ENCODE data around the gene PPP1R3F. TPM values are rescaled to one million over a fixed set of nuclear protein-coding genes. Genes with fewer than 3 reads are reported as not detected.

Gene PPP1R3F
- polyA plus RNA-seq, 1 donor from 2014 or later, result 21.0 TPM

DNA sequence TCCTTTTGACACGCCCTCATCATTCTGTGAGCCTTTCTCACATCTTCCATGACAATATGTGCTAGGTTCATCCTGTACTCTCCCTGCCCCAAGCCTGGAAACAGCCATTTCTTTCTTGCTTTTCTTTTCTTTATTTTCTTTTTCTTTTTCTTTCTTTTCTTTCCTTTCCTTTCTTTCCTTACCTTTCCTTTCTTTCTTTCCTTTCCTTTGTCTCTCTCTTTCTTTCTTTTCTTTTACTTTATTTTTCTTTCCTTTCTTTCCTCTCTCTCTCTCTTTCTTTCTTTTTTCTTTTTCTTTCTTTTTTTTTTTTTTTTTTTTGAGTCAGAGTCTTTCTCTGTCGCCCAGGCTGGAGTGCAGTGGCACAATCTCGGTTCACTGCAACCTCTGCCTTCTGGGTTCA lies 14.6 kb downstream of the PPP1R3F start:
- TF ChIP-seq TAF1 (IDR thresholded peaks at IDR 0.05; ENCODE audit: low read depth) (no peak), POLR2AphosphoS5 (IDR thresholded peaks at IDR 0.05) (no peak), SMC3 (conservative IDR thresholded peaks at IDR 0.05; ENCODE audit: poor library complexity) (no peak), RAD21 (conservative IDR thresholded peaks at IDR 0.05) (no peak), EP300 (conservative IDR thresholded peaks at IDR 0.05; ENCODE audit: poor library complexity, severe bottlenecking) (no peak), MXI1 (conservative IDR thresholded peaks at IDR 0.05; ENCODE audit: poor library complexity, severe bottlenecking) (no peak), EZH2 (IDR thresholded peaks at IDR 0.05; ENCODE audit: borderline replicate concordance, insufficient read depth, low read length, poor library complexity, severe bottlenecking) (no peak)
- TF ChIP-seq, protein P1, sequence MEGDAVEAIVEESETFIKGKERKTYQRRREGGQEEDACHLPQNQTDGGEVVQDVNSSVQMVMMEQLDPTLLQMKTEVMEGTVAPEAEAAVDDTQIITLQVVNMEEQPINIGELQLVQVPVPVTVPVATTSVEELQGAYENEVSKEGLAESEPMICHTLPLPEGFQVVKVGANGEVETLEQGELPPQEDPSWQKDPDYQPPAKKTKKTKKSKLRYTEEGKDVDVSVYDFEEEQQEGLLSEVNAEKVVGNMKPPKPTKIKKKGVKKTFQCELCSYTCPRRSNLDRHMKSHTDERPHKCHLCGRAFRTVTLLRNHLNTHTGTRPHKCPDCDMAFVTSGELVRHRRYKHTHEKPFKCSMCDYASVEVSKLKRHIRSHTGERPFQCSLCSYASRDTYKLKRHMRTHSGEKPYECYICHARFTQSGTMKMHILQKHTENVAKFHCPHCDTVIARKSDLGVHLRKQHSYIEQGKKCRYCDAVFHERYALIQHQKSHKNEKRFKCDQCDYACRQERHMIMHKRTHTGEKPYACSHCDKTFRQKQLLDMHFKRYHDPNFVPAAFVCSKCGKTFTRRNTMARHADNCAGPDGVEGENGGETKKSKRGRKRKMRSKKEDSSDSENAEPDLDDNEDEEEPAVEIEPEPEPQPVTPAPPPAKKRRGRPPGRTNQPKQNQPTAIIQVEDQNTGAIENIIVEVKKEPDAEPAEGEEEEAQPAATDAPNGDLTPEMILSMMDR (IDR thresholded peaks at IDR 0.05; ENCODE audit: poor library complexity, severe bottlenecking), result no peak
- TF ChIP-seq, protein P2, sequence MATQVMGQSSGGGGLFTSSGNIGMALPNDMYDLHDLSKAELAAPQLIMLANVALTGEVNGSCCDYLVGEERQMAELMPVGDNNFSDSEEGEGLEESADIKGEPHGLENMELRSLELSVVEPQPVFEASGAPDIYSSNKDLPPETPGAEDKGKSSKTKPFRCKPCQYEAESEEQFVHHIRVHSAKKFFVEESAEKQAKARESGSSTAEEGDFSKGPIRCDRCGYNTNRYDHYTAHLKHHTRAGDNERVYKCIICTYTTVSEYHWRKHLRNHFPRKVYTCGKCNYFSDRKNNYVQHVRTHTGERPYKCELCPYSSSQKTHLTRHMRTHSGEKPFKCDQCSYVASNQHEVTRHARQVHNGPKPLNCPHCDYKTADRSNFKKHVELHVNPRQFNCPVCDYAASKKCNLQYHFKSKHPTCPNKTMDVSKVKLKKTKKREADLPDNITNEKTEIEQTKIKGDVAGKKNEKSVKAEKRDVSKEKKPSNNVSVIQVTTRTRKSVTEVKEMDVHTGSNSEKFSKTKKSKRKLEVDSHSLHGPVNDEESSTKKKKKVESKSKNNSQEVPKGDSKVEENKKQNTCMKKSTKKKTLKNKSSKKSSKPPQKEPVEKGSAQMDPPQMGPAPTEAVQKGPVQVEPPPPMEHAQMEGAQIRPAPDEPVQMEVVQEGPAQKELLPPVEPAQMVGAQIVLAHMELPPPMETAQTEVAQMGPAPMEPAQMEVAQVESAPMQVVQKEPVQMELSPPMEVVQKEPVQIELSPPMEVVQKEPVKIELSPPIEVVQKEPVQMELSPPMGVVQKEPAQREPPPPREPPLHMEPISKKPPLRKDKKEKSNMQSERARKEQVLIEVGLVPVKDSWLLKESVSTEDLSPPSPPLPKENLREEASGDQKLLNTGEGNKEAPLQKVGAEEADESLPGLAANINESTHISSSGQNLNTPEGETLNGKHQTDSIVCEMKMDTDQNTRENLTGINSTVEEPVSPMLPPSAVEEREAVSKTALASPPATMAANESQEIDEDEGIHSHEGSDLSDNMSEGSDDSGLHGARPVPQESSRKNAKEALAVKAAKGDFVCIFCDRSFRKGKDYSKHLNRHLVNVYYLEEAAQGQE (IDR thresholded peaks at IDR 0.05; ENCODE audit: borderline replicate concordance), result no peak
- H3K79me2 ChIP-seq (replicated peaks; ENCODE audit: insufficient read depth, low read length), result no peaks in the 10 kb centered on the region
- no peaks in the 10 kb centered on the region for H3F3A ChIP-seq (ENCODE audit: insufficient read depth, low read length, poor library complexity, severe bottlenecking)
- H3K9me2 ChIP-seq (ENCODE audit: insufficient read depth, low read length), result no peaks in the 10 kb centered on the region
- H3K27me3 ChIP-seq (ENCODE audit: insufficient read depth, low read depth, low read length), result no peaks in the 10 kb centered on the region
- H3K9me3 ChIP-seq (ENCODE audit: low read length), result no peaks in the 10 kb centered on the region
- H2AFZ ChIP-seq (ENCODE audit: low read depth, low read length), result no peak overlapping the region
- no peaks in the 10 kb centered on the region for H4K20me1 ChIP-seq (ENCODE audit: insufficient read depth)
- H3K9ac ChIP-seq (ENCODE audit: low read length), result no peak overlapping the region
- no peak overlapping the region for H3K27ac ChIP-seq (ENCODE audit: low read length)
- no peaks in the 10 kb centered on the region for H3K36me3 ChIP-seq (ENCODE audit: insufficient read depth, low read length)
- no peak overlapping the region for H3K4me3 ChIP-seq (ENCODE audit: low read length)
- H3K4me2 ChIP-seq (ENCODE audit: low read length), result no peak overlapping the region

DNA sequence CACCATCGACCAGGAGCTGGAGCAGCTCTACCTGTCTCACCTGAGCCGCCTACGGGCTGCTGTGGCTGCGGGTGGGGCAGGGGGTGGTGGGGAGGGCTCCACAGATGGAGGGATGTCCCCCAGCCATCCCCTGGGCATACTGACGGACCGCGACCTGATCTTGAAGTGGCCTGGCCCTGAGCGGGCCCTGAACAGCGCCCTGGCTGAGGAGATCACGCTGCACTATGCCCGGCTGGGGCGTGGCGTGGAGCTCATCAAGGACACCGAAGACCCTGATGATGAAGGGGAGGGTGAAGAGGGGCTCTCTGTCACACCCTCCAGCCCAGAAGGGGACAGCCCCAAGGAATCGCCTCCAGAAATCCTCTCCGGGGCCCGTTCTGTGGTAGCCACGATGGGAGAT lies 16.5 kb downstream of the PPP1R3F start:
- H3K79me2 ChIP-seq (replicated peaks; ENCODE audit: insufficient read depth, low read length), result no peaks in the 10 kb centered on the region
- H3K27me3 ChIP-seq (ENCODE audit: insufficient read depth, low read depth, low read length), result no peaks in the 10 kb centered on the region

DNA sequence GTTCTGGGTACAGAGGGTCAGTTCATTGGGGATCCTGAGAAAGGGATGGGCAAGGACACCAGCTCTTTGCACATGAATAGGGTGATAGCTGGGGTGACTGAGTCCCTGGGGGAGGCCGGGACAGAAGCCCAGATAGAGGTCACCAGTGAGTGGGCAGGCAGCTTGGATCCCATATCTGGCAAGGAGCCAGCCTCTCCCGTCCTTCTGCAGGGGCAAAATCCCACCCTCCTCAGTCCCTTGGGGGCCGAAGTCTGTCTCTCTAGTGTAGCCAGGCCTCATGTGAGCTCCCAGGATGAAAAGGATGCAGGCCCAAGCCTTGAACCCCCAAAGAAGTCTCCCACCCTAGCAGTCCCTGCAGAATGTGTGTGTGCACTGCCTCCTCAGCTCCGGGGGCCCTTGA lies 17.0 kb downstream of the PPP1R3F start:
- no peaks in the 10 kb centered on the region for H3K9me3 ChIP-seq (ENCODE audit: low read length)
- no peaks in the 10 kb centered on the region for H3K9me2 ChIP-seq (ENCODE audit: insufficient read depth, low read length)
- H3K4me3 ChIP-seq (ENCODE audit: low read length), result no peak overlapping the region
- no peaks in the 10 kb centered on the region for H3K79me2 ChIP-seq (replicated peaks; ENCODE audit: insufficient read depth, low read length)
- no peaks in the 10 kb centered on the region for H3K36me3 ChIP-seq (ENCODE audit: insufficient read depth, low read length)
- H3K27ac ChIP-seq (ENCODE audit: low read length), result no peak overlapping the region
- no peak for TF ChIP-seq POLR2AphosphoS5 (IDR thresholded peaks at IDR 0.05)
- no peak for TF ChIP-seq EP300 (conservative IDR thresholded peaks at IDR 0.05; ENCODE audit: poor library complexity, severe bottlenecking)
- TF ChIP-seq SMC3 (conservative IDR thresholded peaks at IDR 0.05; ENCODE audit: poor library complexity), result no peak
- no peak for TF ChIP-seq MXI1 (conservative IDR thresholded peaks at IDR 0.05; ENCODE audit: poor library complexity, severe bottlenecking)
- TF ChIP-seq EZH2 (IDR thresholded peaks at IDR 0.05; ENCODE audit: borderline replicate concordance, insufficient read depth, low read length, poor library complexity, severe bottlenecking), result no peak
- TF ChIP-seq, protein P2 (IDR thresholded peaks at IDR 0.05; ENCODE audit: borderline replicate concordance), result no peak
- TF ChIP-seq, protein P1 (IDR thresholded peaks at IDR 0.05; ENCODE audit: poor library complexity, severe bottlenecking), result no peak
- no peak for TF ChIP-seq RAD21 (conservative IDR thresholded peaks at IDR 0.05)
- TF ChIP-seq TAF1 (IDR thresholded peaks at IDR 0.05; ENCODE audit: low read depth), result no peak
- no peaks in the 10 kb centered on the region for H3K27me3 ChIP-seq (ENCODE audit: insufficient read depth, low read depth, low read length)
- H4K20me1 ChIP-seq (ENCODE audit: insufficient read depth), result no peaks in the 10 kb centered on the region
- no peak overlapping the region for H3K9ac ChIP-seq (ENCODE audit: low read length)
- H3K4me2 ChIP-seq (ENCODE audit: low read length), result no peak overlapping the region
- no peaks in the 10 kb centered on the region for H3F3A ChIP-seq (ENCODE audit: insufficient read depth, low read length, poor library complexity, severe bottlenecking)
- no peak overlapping the region for H2AFZ ChIP-seq (ENCODE audit: low read depth, low read length)

More for the DNA sequence above, 16.5 kb downstream of the PPP1R3F start:
- no peaks in the 10 kb centered on the region for H3F3A ChIP-seq (ENCODE audit: insufficient read depth, low read length, poor library complexity, severe bottlenecking)
- no peak overlapping the region for H2AFZ ChIP-seq (ENCODE audit: low read depth, low read length)
- no peaks in the 10 kb centered on the region for H3K9me2 ChIP-seq (ENCODE audit: insufficient read depth, low read length)
- no peaks in the 10 kb centered on the region for H3K9me3 ChIP-seq (ENCODE audit: low read length)
- H4K20me1 ChIP-seq (ENCODE audit: insufficient read depth), result no peaks in the 10 kb centered on the region
- no peak overlapping the region for H3K9ac ChIP-seq (ENCODE audit: low read length)
- H3K27ac ChIP-seq (ENCODE audit: low read length), result no peak overlapping the region
- H3K4me2 ChIP-seq (ENCODE audit: low read length), result no peak overlapping the region
- no peaks in the 10 kb centered on the region for H3K36me3 ChIP-seq (ENCODE audit: insufficient read depth, low read length)
- H3K4me3 ChIP-seq (ENCODE audit: low read length), result no peak overlapping the region
- no peak for TF ChIP-seq MXI1 (conservative IDR thresholded peaks at IDR 0.05; ENCODE audit: poor library complexity, severe bottlenecking)
- TF ChIP-seq POLR2AphosphoS5 (IDR thresholded peaks at IDR 0.05), result no peak

Data from neural cell (in vitro differentiated cells).